IMR-90 (cell line): ENCODE data around the gene FBXO33.
A peak's percentile ranks its signal among the peaks of the same experiment; 100 is the strongest.

Experiments used
- BHLHE40 ChIP-seq: fragments of 150-350 bp; IDR thresholded peaks from 2 replicates; pipeline ENCODE4 v1.6.1; 2016; ENCODE audit warnings: mild to moderate bottlenecking, low read depth, low read length
- CEBPB ChIP-seq: IDR thresholded peaks from 2 replicates; pipeline ENCODE4 v1.6.1; 2012; ENCODE audit warnings: low read depth, low read length, improper control_type of control experiment
- CTCF ChIP-seq: conservative IDR thresholded peaks from 2 replicates; pipeline ENCODE4 v1.5.1; 2012; ENCODE audit warnings: mild to moderate bottlenecking, low read depth, low read length, improper control_type of control experiment
- MAZ ChIP-seq: IDR thresholded peaks from 2 replicates; pipeline ENCODE4 v1.6.1; 2012; ENCODE audit warnings: low read depth, mild to moderate bottlenecking, low read length, improper control_type of control experiment, moderate library complexity, borderline replicate concordance
- MXI1 ChIP-seq: IDR thresholded peaks from 2 replicates; pipeline ENCODE4 v1.6.1; 2012; ENCODE audit warnings: low read depth, mild to moderate bottlenecking, low read length, moderate library complexity, borderline replicate concordance
- POLR2A ChIP-seq: IDR thresholded peaks from 2 replicates; pipeline ENCODE4 v1.6.1; 2012; ENCODE audit warnings: mild to moderate bottlenecking, low read depth, low read length
- RAD21 ChIP-seq: IDR thresholded peaks from 2 replicates; pipeline ENCODE4 v1.6.1; 2012; ENCODE audit warnings: low read length, improper control_type of control experiment
- RCOR1 ChIP-seq: IDR thresholded peaks from 2 replicates; pipeline ENCODE4 v1.6.1; 2012; ENCODE audit warnings: mild to moderate bottlenecking, low read length, improper control_type of control experiment; ENCODE audit not compliant: insufficient replicate concordance
- RFX5 ChIP-seq: IDR thresholded peaks from 2 replicates; pipeline ENCODE4 v1.8.0; 2012; ENCODE audit warnings: low read depth, mild to moderate bottlenecking, low read length, moderate library complexity
- USF2 ChIP-seq: fragments of 150-350 bp; IDR thresholded peaks from 2 replicates; pipeline ENCODE4 v1.6.1; 2017; ENCODE audit warnings: mild to moderate bottlenecking, antibody characterized with exemption, low read length, low read depth
- TF ChIP-seq, protein P1 (sequence below): fragments of 150-350 bp; IDR thresholded peaks from 2 replicates; pipeline ENCODE4 v1.6.1; 2016; ENCODE audit warnings: low read depth, mild to moderate bottlenecking, low read length, moderate library complexity, borderline replicate concordance

GRCh38 chr14:39432179-39432618 lies at the start of gene FBXO33:
- TF ChIP-seq CTCF (no peak), MAZ (peak; percentile 70; the same call in 1 of the 2 replicates), USF2 (peak; percentile 92), RCOR1 (no peak), MXI1 (peak; percentile 17; the same call in 1 of the 2 replicates), POLR2A (no peak), RFX5 (no peak), RAD21 (no peak), CEBPB (no peak), BHLHE40 (peak; percentile 98)
- TF ChIP-seq, protein P1, sequence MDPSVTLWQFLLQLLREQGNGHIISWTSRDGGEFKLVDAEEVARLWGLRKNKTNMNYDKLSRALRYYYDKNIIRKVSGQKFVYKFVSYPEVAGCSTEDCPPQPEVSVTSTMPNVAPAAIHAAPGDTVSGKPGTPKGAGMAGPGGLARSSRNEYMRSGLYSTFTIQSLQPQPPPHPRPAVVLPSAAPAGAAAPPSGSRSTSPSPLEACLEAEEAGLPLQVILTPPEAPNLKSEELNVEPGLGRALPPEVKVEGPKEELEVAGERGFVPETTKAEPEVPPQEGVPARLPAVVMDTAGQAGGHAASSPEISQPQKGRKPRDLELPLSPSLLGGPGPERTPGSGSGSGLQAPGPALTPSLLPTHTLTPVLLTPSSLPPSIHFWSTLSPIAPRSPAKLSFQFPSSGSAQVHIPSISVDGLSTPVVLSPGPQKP, result no peak
